Measurements from ENCODE around the gene PKD1L1. TPM values are rescaled to one million over a fixed set of nuclear protein-coding genes. Genes with fewer than 3 reads are reported as not detected.

The PKD1L1 gene
- total RNA-seq, 1 experiment from 2014 or later = 0.02 TPM

DNA sequence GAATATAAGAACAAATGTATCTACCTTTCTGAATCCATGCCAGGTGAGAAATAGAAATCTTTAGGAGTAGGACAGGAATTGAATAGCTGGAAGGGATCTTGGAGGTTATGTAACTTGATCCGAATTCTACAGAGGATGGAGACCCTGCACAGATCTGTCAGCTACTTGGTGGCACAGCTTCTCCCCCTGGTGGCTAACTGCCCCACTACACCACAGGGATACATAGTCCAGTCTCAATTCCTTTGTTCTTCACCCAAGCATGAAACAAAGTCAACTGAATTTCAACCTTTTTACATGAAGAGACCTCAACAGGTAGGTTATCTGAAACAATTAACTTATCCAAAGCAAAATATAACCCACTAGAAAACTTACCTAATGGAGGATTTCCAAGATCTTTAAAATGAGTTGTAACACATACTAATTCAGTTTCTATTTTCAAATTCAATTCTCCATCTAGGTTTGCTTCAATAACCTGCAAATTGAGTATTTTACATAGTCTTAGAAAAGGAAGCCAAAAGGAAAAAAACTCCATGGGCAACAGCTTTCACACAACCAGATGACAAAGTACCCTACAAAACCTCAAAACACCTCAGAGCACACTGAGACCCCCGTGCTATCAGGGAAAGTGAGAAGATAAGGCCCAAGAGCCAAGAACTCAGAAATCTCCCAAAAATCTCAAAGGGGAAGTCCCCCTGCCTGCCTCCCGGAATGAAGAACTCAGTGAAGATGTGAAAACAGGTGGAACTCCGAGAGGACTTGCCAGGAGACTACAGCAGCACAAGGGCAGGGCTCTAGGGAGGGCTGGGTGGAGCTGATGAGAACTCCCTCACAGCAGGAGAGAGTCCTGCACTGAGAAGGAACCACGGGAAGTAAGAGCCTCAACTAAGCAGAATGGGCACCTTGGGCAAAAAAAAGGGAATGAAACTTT, 20.8 kb upstream of the PKD1L1 start:
- Histone ChIP-seq H3K4me3 (no peak overlapping the region), H3K27ac (no peak overlapping the region), H3K27me3 (no peaks in the 10 kb centered on the region), H3K4me1 (no peaks in the 10 kb centered on the region), H3K36me3 (peaks cover 51% of the 10 kb centered on the region), H3K9me3 (replicated peaks) (no peaks in the 10 kb centered on the region)
- peak; percentile 81 to 91 for DNase-seq

DNA sequence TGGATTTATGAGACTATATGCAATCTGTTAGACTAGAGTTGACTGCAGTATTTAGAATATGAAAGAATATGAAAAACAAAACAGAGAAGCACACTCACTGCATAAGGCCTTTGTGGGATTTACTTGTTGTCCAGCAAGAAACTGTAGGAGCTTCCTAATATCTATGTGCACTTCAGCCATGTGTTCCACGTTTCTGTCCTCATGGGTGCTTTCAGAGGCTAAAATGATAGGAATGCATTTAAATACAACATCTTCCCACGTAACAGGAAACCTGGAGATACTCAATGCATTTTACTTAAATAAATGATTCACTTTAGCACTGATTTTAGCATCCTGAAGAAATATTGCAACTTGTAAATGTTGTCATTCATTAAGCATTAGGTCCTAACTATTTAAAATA, 19.4 kb upstream of the PKD1L1 start:
- Histone ChIP-seq H3K27ac (no peak overlapping the region), H3K9me3 (replicated peaks) (no peaks in the 10 kb centered on the region), H3K36me3 (peaks cover 55% of the 10 kb centered on the region), H3K27me3 (no peaks in the 10 kb centered on the region), H3K4me1 (no peaks in the 10 kb centered on the region), H3K4me3 (no peak overlapping the region)
- DNase-seq = no peak

DNA sequence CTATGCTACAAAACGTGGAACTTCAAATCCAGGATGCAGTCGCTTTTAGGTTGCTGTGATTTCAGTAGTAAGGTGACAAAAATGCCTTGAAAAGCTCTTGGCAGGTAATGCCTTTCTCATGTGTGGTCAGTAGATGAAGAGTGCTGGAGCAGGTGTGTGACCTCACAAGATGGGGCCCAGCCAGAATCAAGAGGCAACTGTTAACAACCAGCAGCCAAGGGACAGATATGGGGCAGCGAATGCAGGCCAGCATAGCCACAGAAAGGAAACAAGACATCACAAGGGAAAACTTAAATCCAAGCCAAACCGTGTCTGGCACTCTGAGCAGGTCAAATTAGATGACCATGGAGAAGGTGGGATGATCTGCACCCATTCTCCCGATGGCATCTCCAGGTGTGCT, 18.9 kb upstream of the PKD1L1 start:
- no peaks in the 10 kb centered on the region for H3K27me3 ChIP-seq
- no peaks in the 10 kb centered on the region for H3K9me3 ChIP-seq (replicated peaks)
- no peak overlapping the region for H3K4me3 ChIP-seq
- peaks cover 55% of the 10 kb centered on the region for H3K36me3 ChIP-seq
- H3K27ac ChIP-seq = no peak overlapping the region
- DNase-seq = no peak
- H3K4me1 ChIP-seq = no peaks in the 10 kb centered on the region

DNA sequence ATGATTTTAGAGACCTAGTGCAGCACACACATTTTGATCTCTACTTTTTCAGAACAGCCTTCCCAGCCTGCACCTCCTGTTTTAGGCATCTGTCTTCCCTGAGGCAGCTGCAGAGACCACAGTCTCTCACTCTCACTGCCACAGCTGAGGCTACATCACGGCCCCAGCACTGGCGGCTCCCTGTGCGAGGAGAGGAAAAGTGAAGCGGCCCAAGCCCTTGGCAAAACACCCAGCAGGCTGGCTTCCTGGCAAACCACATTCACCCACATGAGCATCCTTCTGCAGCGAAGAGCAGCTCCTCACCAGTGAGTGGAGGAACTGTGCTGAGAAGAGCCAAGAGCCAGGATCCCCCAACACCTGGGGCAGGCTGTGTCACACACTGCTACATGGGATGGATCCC, 17.2 kb upstream of the PKD1L1 start:
- DNase-seq = peak in 1 of 2 experiments; percentile 20
- no peaks in the 10 kb centered on the region for H3K27me3 ChIP-seq
- H3K27ac ChIP-seq = no peak overlapping the region
- no peak overlapping the region for H3K4me3 ChIP-seq
- no peaks in the 10 kb centered on the region for H3K4me1 ChIP-seq
- H3K36me3 ChIP-seq = peaks cover 67% of the 10 kb centered on the region
- 0 out of 2 replicates have a peak, but pooled peaks cover 4% of the 10 kb centered on the region for H3K9me3 ChIP-seq (replicated peaks)

DNA sequence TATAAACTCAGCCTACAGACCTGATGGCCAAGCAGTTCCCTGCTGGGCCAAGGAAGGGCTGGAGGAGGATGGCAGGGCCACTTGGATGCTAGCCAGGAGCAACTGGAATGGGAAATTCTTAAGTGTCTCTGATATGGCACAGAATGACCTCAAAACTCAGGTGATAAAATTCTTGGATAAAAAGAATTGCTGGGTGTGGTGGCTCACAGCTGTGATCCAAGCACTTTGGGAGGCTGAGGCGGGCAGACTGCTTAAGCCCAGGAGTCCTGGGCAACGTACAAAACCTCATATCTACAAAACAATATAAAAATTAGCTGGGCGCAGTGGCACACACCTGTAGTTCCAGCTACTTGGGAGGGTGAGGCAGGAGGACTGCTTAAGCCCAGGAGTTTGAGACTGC, 14.0 kb upstream of the PKD1L1 start:
- peaks cover 58% of the 10 kb centered on the region for H3K36me3 ChIP-seq
- H3K4me3 ChIP-seq = no peak overlapping the region
- 0 out of 2 replicates have a peak, but pooled peaks cover 4% of the 10 kb centered on the region for H3K9me3 ChIP-seq (replicated peaks)
- H3K27ac ChIP-seq = no peak overlapping the region
- no peak for DNase-seq
- H3K4me1 ChIP-seq = no peaks in the 10 kb centered on the region
- H3K27me3 ChIP-seq = no peaks in the 10 kb centered on the region

DNA sequence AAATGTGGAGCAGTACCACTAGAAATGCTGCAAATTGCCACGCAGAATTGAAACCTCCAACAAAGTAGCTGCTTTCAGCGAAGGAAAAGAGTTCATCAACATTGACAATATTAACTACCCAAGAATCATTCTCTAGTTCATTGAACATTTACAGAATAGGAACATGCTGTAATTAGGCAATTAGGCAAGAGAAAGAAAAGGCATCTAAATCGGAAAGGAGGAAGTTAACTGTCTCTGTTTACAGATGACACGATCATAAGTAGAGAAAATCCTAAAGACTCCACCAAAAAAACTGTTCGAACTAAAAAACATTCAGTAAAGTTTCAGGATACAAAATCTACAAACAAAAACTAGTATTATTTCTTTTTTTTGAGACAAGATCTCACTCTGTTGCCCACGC, 8.9 kb upstream of the PKD1L1 start:
- Histone ChIP-seq H3K27me3 (no peaks in the 10 kb centered on the region), H3K9me3 (replicated peaks) (0 out of 2 replicates have a peak, but pooled peaks cover 4% of the 10 kb centered on the region), H3K27ac (no peak overlapping the region), H3K36me3 (peaks cover 32% of the 10 kb centered on the region), H3K4me3 (no peak overlapping the region), H3K4me1 (peaks cover 22% of the 10 kb centered on the region)
- DNase-seq = no peak

DNA sequence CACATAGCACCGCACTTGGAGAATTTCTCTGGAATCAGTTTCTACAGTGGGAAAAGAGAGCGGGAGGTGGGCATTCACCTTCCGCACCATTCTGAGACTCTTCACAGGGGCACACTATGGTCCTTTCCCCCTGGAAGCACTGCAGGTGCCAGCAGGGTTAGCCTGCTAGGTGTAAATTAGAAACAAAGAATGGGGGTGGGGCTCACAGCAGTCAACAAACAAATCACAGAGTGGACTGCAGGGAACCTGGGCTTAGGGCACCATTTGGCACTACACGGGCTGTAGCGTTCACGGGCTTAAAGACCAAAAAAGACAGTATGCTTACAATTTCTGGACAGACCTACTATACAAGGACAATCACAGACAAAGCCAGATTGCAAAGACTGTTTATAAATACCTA, 8.0 kb upstream of the PKD1L1 start:
- H3K27ac ChIP-seq = no peak overlapping the region
- peaks cover 22% of the 10 kb centered on the region for H3K4me1 ChIP-seq
- 0 out of 2 replicates have a peak, but pooled peaks cover 4% of the 10 kb centered on the region for H3K9me3 ChIP-seq (replicated peaks)
- no peak overlapping the region for H3K4me3 ChIP-seq
- no peaks in the 10 kb centered on the region for H3K27me3 ChIP-seq
- DNase-seq = no peak
- H3K36me3 ChIP-seq = peaks cover 25% of the 10 kb centered on the region

DNA sequence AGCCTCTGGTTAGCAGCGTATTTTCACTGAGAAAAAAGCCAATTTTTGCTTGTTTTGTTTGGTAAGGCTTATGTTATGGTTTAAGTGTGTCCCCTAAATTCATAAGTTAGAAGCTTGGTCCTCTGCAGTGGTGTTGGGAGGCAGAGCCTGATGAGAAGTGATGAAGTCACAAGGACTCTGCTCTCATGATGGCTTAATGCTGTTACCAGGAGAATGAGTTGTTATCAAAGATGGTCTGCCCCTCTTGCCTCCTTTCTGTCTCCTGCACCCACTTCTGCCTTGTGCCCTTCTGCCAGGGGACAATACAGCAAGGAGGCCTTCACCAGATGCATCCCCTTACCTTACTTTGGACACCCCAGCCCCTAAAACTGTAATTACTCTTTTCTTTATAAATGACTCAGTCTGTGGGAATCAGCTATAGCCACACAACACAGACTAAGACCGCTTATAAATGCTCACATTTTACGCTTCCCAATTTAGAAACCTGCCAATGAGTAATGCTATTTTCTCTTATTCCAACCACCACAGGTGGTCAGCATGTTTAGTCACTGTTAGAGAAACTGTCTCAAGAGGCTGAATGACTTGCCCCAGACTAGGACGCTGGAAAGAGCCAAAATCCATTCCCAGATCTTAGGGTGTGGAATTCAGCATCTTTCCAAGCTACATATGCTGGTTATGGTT, 6.1 kb upstream of the PKD1L1 start:
- Histone ChIP-seq H3K36me3 (peaks cover 18% of the 10 kb centered on the region), H3K27me3 (no peaks in the 10 kb centered on the region), H3K27ac (peak overlapping the region; percentile 88), H3K4me3 (no peak overlapping the region), H3K4me1 (peaks cover 22% of the 10 kb centered on the region), H3K9me3 (replicated peaks) (no peaks in the 10 kb centered on the region)
- DNase-seq = peak; percentile 54 to 77

DNA sequence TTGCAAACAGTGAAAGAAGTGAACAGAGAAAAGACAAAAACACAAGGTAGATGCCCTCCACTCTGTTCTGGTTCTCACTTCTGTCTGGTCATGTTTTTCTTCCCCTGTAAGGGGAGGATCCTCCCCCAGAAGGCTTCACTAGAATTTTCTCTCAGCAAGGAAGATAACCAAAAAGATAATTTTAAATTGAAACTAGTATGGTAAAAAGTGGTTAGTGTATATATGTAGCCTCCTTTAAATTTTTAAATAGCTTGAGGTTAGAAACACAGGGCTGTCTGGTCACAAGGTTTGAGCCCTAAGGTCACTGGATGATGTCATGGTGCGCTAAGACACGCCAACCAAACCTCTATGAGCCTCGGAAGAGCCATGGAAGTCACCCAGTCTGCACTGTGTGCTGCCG, 5.6 kb upstream of the PKD1L1 start:
- Histone ChIP-seq H3K4me1 (peaks cover 22% of the 10 kb centered on the region), H3K27me3 (no peaks in the 10 kb centered on the region), H3K9me3 (replicated peaks) (no peaks in the 10 kb centered on the region), H3K4me3 (no peak overlapping the region), H3K36me3 (peaks cover 18% of the 10 kb centered on the region), H3K27ac (peak overlapping the region; percentile 88)
- DNase-seq = peak in 1 of 2 experiments; percentile 46

DNA sequence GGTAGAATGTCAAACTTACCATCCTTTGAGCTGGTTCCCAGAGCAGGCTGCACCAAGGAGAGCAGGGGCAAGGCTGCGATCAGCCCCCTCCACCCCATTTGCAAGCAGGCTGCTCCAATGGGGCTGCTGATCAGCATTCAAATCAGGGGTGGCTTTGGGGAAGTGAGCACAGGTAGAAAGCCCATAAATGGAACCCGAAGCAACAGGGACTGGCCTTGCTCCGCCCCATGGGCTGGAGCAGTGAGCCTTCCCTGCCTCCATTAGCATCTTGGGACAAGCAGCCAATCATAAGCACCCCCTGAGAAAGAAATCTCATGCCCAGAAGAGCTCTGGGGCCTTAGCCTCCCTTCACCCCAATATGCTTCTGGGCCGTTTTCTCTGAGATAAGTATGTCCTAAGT, 4.0 kb upstream of the PKD1L1 start:
- Histone ChIP-seq H3K4me3 (no peak overlapping the region), H3K27me3 (no peaks in the 10 kb centered on the region), H3K9me3 (replicated peaks) (no peaks in the 10 kb centered on the region), H3K27ac (no peak overlapping the region), H3K4me1 (peaks cover 22% of the 10 kb centered on the region), H3K36me3 (peaks cover 12% of the 10 kb centered on the region)
- no peak for DNase-seq

DNA sequence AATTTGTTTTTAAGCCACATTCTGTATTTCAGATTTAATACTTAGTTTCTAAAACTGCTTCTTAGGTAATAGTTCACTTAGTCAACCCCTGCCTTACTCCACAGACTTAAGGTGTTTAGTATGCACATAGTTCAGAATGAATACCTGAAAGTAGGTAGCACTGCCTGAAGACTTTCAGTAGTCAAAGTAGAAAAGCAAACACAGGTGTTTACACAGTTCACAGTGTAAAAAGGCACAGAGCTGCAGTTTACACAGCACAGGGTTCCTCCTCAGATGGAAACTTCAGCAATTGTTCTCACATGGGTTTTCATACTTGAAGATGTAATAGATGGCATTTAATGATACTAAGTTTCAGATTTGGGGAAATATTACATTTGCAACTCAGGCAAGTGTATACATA, 3.1 kb upstream of the PKD1L1 start:
- peaks cover 7% of the 10 kb centered on the region for H3K36me3 ChIP-seq
- H3K4me3 ChIP-seq = no peak overlapping the region
- H3K9me3 ChIP-seq (replicated peaks) = no peaks in the 10 kb centered on the region
- H3K27me3 ChIP-seq = no peaks in the 10 kb centered on the region
- DNase-seq = no peak
- no peak overlapping the region for H3K27ac ChIP-seq
- H3K4me1 ChIP-seq = peaks cover 22% of the 10 kb centered on the region

DNA sequence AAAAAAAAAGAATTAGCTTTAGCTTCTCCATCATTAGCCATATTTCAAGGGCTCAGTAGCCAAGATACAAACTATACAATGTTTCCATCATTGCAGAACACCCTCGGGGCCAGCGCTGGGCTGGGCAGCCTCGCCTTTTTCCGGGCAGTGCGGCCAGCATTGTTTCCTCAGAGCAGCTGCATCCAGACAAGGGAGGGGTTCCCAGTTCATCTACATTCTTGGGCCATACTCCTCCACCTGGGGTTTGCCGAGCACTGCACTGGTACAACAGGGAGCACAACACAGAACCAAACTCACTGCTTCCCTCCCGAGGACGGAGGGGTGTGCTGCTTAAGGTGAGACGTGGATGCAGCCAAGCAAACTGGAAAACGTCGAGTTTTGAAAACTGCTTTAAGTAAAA, 2.4 kb upstream of the PKD1L1 start:
- no peaks in the 10 kb centered on the region for H3K27me3 ChIP-seq
- H3K27ac ChIP-seq = no peak overlapping the region
- H3K4me3 ChIP-seq = no peak overlapping the region
- peaks cover 4% of the 10 kb centered on the region for H3K36me3 ChIP-seq
- H3K4me1 ChIP-seq = peaks cover 20% of the 10 kb centered on the region
- H3K9me3 ChIP-seq (replicated peaks) = no peaks in the 10 kb centered on the region
- DNase-seq = no peak

DNA sequence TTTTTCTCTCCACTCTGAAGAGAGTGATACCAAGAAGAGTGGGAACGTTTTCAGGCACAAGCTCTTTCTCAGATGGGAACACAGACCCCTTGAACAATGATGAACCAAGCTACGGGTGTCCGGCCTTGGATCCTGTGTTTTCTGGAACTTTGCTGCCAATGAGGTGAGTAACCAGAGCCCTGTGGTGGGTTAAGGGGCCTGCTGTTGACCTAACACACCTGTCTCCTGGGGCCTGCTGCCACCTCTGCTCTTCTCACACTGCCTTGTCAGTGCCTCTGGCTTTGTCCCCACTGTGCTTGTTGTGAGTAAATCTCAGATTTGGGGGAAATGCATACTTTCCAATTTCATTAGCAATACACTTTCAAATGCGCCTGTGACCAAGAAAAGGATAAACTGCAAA, 1.4 kb upstream of the PKD1L1 start:
- DNase-seq = no peak
- Histone ChIP-seq H3K4me1 (peaks cover 10% of the 10 kb centered on the region), H3K9me3 (replicated peaks) (no peaks in the 10 kb centered on the region), H3K27ac (no peak overlapping the region), H3K36me3 (no peaks in the 10 kb centered on the region), H3K27me3 (no peaks in the 10 kb centered on the region), H3K4me3 (no peak overlapping the region)

DNA sequence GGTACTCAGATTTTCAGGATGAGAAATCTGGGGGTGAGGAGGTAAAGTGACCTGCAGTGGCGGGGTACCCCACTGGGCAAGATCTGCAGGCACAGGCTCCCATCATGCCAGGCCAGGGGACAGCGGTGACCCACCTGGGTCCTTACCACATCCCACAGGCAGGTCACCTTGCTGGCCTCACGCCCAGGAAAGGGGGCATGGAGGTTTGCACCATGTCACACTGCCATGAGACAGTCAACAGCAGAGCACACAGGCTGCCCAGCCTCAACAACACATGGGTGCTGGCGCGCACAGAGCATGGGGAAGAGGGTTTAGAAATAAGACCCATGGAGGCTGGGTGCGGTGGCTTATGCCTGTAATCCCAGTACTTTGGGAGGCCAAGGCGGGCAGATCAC, 914 bp downstream of the PKD1L1 start:
- Histone ChIP-seq H3K4me1 (no peaks in the 10 kb centered on the region; the same call in 1 of the 2 replicates), H3K4me3 (no peak overlapping the region), H3K27me3 (no peaks in the 10 kb centered on the region), H3K9me3 (replicated peaks) (no peaks in the 10 kb centered on the region), H3K36me3 (no peaks in the 10 kb centered on the region), H3K27ac (no peak overlapping the region)
- DNase-seq = no peak

DNA sequence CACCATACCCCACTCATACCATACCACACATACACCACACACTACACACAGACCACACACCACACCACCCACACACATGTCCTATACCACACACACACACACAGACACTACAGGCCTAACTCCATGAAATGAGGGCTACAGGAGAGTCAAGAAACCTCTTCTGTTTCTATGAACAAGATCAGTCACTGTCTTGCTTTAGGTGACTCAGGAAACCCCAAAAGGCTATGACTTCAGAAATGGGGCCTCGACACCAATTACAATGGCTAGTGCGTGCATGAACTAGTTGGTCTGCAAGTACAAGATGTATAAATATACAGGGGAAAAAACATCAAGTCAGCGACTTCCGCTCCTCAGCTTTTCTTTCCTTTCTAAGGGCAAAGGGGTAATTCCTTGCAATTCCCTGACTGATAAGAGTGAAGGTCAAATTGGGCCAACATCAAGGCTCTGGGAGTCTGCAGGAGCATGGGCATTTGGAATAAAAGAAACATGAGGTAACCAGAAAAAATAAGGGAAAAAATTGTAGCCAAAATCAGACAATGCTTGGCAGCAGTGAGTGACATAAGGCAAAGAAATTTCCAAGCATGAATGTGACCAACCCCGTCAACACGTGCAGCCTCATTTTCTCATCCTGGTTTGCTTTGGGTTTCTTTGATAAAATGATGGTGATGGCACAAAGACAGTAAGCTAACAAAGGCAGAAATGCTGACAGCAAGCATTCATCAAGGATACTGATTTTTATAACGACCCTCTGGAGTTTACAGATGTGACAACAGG, 1.5 kb downstream of the PKD1L1 start:
- no peaks in the 10 kb centered on the region; the same call in none of the 2 replicates for H3K4me1 ChIP-seq
- no peaks in the 10 kb centered on the region for H3K9me3 ChIP-seq (replicated peaks)
- DNase-seq = no peak
- H3K27me3 ChIP-seq = no peaks in the 10 kb centered on the region
- H3K36me3 ChIP-seq = no peaks in the 10 kb centered on the region
- H3K27ac ChIP-seq = no peak overlapping the region
- H3K4me3 ChIP-seq = no peak overlapping the region

All from SJCRH30 (cell line).